ENCODE measurements around the gene KIAA0232. TPM values are rescaled to one million over a fixed set of nuclear protein-coding genes. Genes with fewer than 3 reads are reported as not detected.

Gene KIAA0232
- total and polyA plus RNA-seq, 9 of the 15 experiments (the other 6 are each of a cell fraction or from before 2014, with no cell fraction given): 3.5 to 17.4 (median 13.0) TPM

DNA sequence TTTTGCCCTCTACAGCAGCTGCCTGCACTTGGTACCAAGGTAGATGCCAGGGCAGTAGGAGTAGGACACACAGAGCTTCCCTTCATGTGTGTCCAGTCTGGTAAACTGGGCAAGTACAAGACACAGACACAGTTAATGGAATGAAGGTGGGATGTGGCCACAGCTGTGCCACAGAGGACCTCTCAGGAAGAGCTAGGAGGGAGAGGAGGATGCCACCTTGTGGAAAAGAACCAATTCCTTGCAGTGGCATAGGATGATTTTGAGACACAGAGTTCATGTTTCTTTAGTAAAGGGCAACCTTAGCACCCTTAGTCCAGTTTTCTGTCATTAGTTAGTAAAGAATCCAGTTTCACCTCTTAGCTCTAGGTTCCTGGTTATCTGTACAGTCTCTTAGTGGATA lies 90.8 kb downstream of the KIAA0232 start:
- peaks cover 72% of the 10 kb centered on the region for H3K36me3 ChIP-seq (ENCODE audit: control insufficient read depth, insufficient read depth, low read length)
- H3K27me3 ChIP-seq (ENCODE audit: control insufficient read depth in 2 of 2, insufficient read depth in 2 of 2, low read length in 2 of 2): no peaks in the 10 kb centered on the region
- H3K4me3 ChIP-seq: no peak overlapping the region
- no peaks in the 10 kb centered on the region for H3K9me1 ChIP-seq (ENCODE audit: control insufficient read depth, insufficient read depth, low read length)
- no peaks in the 10 kb centered on the region; a peak in 1 of 5 replicates for H3K4me1 ChIP-seq (replicated peaks in 1 of 2; ENCODE audit: control insufficient read depth in 2 of 2, insufficient read depth in 2 of 2, low read length in 2 of 2)
- H3K9me3 ChIP-seq (replicated peaks; ENCODE audit: control insufficient read depth, insufficient read depth, low read depth, low read length): no peaks in the 10 kb centered on the region
- no TSS peak for BruUV-seq (replicated peaks)
- H3K79me2 ChIP-seq (ENCODE audit: control insufficient read depth, insufficient read depth, low read length): 0 out of 3 replicates have a peak, but pooled peaks cover 7% of the 10 kb centered on the region
- no peak for DNase-seq (ENCODE audit: extremely low read depth in 1 of 4, low spot score in 3 of 4)
- in situ Hi-C loops (cut with MboI): no loop called here
- peaks cover 5% of the 10 kb centered on the region for H4K20me1 ChIP-seq (replicated peaks; ENCODE audit: control insufficient read depth, insufficient read depth, low read length)
- no peak overlapping the region for H3K9ac ChIP-seq (ENCODE audit: insufficient read depth in 1 of 2, low read depth in 2 of 2, low read length in 2 of 2)
- intact Hi-C loops (cut with micrococcal nuclease): no loop called here
- ChIA-PET POLR2A (interaction anchor here (0.6 to 2.0 kb wide), 15 partner anchors 10 to 244 kb away, joined by 3 to 8 read pairs (median 4); partner anchors contain the start of gene GRPEL1), CTCF (ENCODE audit: low intra/inter-chr PET ratio) (interaction anchor here (1.0 to 4.7 kb wide), 2 partner anchors 93 to 153 kb away, joined by 4 to 66 read pairs; no protein-coding TSS in a partner anchor)
- H3K4me2 ChIP-seq (ENCODE audit: insufficient read depth, low read length): no peak overlapping the region
- ATAC-seq: peak; percentile 29; the same call in 2 of the 3 replicates
- H3K27ac ChIP-seq (ENCODE audit: extremely low read depth, low read depth, low read length): no peak overlapping the region
- no peak overlapping the region for H2AFZ ChIP-seq (ENCODE audit: low read depth, low read length)
- no peak for FAIRE-seq
- no peak for TF ChIP-seq SMAD4 (CRISPR knock-in tag; conservative IDR thresholded peaks at IDR 0.05)
- no peak for TF ChIP-seq TCFL5 (CRISPR knock-in tag; conservative IDR thresholded peaks at IDR 0.05)
- TF ChIP-seq, protein P1, sequence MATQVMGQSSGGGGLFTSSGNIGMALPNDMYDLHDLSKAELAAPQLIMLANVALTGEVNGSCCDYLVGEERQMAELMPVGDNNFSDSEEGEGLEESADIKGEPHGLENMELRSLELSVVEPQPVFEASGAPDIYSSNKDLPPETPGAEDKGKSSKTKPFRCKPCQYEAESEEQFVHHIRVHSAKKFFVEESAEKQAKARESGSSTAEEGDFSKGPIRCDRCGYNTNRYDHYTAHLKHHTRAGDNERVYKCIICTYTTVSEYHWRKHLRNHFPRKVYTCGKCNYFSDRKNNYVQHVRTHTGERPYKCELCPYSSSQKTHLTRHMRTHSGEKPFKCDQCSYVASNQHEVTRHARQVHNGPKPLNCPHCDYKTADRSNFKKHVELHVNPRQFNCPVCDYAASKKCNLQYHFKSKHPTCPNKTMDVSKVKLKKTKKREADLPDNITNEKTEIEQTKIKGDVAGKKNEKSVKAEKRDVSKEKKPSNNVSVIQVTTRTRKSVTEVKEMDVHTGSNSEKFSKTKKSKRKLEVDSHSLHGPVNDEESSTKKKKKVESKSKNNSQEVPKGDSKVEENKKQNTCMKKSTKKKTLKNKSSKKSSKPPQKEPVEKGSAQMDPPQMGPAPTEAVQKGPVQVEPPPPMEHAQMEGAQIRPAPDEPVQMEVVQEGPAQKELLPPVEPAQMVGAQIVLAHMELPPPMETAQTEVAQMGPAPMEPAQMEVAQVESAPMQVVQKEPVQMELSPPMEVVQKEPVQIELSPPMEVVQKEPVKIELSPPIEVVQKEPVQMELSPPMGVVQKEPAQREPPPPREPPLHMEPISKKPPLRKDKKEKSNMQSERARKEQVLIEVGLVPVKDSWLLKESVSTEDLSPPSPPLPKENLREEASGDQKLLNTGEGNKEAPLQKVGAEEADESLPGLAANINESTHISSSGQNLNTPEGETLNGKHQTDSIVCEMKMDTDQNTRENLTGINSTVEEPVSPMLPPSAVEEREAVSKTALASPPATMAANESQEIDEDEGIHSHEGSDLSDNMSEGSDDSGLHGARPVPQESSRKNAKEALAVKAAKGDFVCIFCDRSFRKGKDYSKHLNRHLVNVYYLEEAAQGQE (IDR thresholded peaks at IDR 0.05; ENCODE audit: borderline replicate concordance): peak; percentile 20; the same call in 1 of the 2 replicates
- TF ChIP-seq, protein P1 (CRISPR knock-in tag; IDR thresholded peaks at IDR 0.05; ENCODE audit: low read depth): no peak
- TF ChIP-seq MEIS2 (IDR thresholded peaks at IDR 0.05; ENCODE audit: partially characterized antibody): no peak
- no peak for TF ChIP-seq ZNF121 (CRISPR knock-in tag; conservative IDR thresholded peaks at IDR 0.05)
- TF ChIP-seq BCL6 (CRISPR knock-in tag; IDR thresholded peaks at IDR 0.05): no peak
- TF ChIP-seq ZNF551 (CRISPR knock-in tag; IDR thresholded peaks at IDR 0.05): no peak
- TF ChIP-seq CHD1 (IDR thresholded peaks at IDR 0.05; ENCODE audit: low read length): no peak
- TF ChIP-seq, protein P2, sequence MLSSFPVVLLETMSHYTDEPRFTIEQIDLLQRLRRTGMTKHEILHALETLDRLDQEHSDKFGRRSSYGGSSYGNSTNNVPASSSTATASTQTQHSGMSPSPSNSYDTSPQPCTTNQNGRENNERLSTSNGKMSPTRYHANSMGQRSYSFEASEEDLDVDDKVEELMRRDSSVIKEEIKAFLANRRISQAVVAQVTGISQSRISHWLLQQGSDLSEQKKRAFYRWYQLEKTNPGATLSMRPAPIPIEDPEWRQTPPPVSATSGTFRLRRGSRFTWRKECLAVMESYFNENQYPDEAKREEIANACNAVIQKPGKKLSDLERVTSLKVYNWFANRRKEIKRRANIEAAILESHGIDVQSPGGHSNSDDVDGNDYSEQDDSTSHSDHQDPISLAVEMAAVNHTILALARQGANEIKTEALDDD (IDR thresholded peaks at IDR 0.05): no peak
- no peak for TF ChIP-seq NBN (IDR thresholded peaks at IDR 0.05; ENCODE audit: low read depth)
- no peak for TF ChIP-seq MCM3 (IDR thresholded peaks at IDR 0.05)
- TF ChIP-seq ZNF668 (CRISPR knock-in tag; IDR thresholded peaks at IDR 0.05): no peak
- TF ChIP-seq ATF4 (CRISPR knock-in tag; IDR thresholded peaks at IDR 0.05): no peak
- no peak for TF ChIP-seq RBBP5 (IDR thresholded peaks at IDR 0.05; ENCODE audit: borderline replicate concordance, insufficient read depth, low read length, poor library complexity, severe bottlenecking)

Measured in K562 (cell line).